SK-N-SH (cell line): ENCODE results near the gene FANCE. TPM values are rescaled to one million over a fixed set of nuclear protein-coding genes. Genes with fewer than 3 reads are reported as not detected.

Source experiments
- CTCF ChIA-PET: fragments of 300-600, 350-600 bp; formaldehyde crosslinking; extraction: SDS; loops from one replicate; lab custom pipeline; 2021; lab: Yijun Ruan, JAX
- POLR2A ChIA-PET: fragments of 350-600 bp; sonication (Branson Sonifier 250); formaldehyde crosslinking; extraction: SDS; loops from one replicate; lab custom pipeline; 2020; ENCODE audit warnings: antibody characterized with exemption, inconsistent platforms; lab: Yijun Ruan, JAX
- DNase-seq: peaks from one replicate; pipeline ENCODE4 v3.0.0; 2012
- H2AFZ ChIP-seq: fragments of 200-600 bp; sonication (generic); 2 replicates; pipeline ENCODE4 v1.8.1; 2016; ENCODE audit warnings: antibody characterized with exemption, mild to moderate bottlenecking, low read depth
- H3F3A ChIP-seq: fragments of 200-600 bp; sonication (generic); replicated peaks from 2 replicates; pipeline ENCODE3; 2016; ENCODE audit warnings: antibody characterized with exemption, mild to moderate bottlenecking; ENCODE audit not compliant: insufficient read depth
- H3K27ac ChIP-seq, 2 experiments: fragments of 200-500 bp in 1 of 2; fragments of 200-600 bp in 1 of 2; sonication (Bioruptor generic) in 1 of 2; sonication (generic), shearing (Covaris generic) in 1 of 2; 2 replicates each; pipeline versions ENCODE4 v1.5.1 to v1.6.1; 2014 to 2016; ENCODE audit warnings: low read depth in 2 of 2, inconsistent platforms in 1 of 2, low read length in 1 of 2, mild to moderate bottlenecking in 1 of 2, mixed read lengths in 1 of 2
- H3K27me3 ChIP-seq: fragments of 200-600 bp; sonication (generic), shearing (Covaris generic); 2 replicates; pipeline ENCODE4 v1.6.1; 2016; ENCODE audit warnings: mixed run types; ENCODE audit not compliant: insufficient read depth
- H3K36me3 ChIP-seq, 2 experiments: fragments of 200-500 bp in 1 of 2; fragments of 200-600 bp in 1 of 2; sonication (Bioruptor generic) in 1 of 2; sonication (generic) in 1 of 2; replicated peaks in 1 of 2; 2 replicates each; pipeline versions ENCODE3 to v1.5.1; 2014 to 2016; ENCODE audit warnings: low read length in 1 of 2, mild to moderate bottlenecking in 1 of 2; ENCODE audit not compliant: insufficient read depth in 2 of 2, control insufficient read depth in 1 of 2
- H3K4me1 ChIP-seq, 2 experiments: fragments of 200-500 bp in 1 of 2; fragments of 200-600 bp in 1 of 2; sonication (Bioruptor generic) in 1 of 2; sonication (generic), shearing (Covaris generic) in 1 of 2; 2 replicates each; pipeline versions ENCODE4 v1.5.1 to v1.6.1; 2014 to 2016; ENCODE audit warnings: low read depth in 1 of 2, low read length in 1 of 2, mixed run types in 1 of 2; ENCODE audit not compliant: insufficient read depth in 2 of 2, control insufficient read depth in 1 of 2
- H3K4me2 ChIP-seq: fragments of 200-600 bp; sonication (generic), shearing (Covaris generic); 2 replicates; pipeline ENCODE4 v1.6.1; 2017; ENCODE audit warnings: mixed run types
- H3K4me3 ChIP-seq, 2 experiments: fragments of 200-500 bp in 1 of 2; fragments of 200-600 bp in 1 of 2; sonication (Bioruptor generic) in 1 of 2; sonication (generic), shearing (Covaris generic) in 1 of 2; 2 replicates each; pipeline versions ENCODE4 v1.5.1 to v1.8.1; 2014 to 2016; ENCODE audit warnings: low read depth in 2 of 2, inconsistent platforms in 1 of 2, low read length in 1 of 2, mild to moderate bottlenecking in 1 of 2, mixed read lengths in 1 of 2, moderate library complexity in 1 of 2
- H3K79me2 ChIP-seq: fragments of 200-600 bp; sonication (generic); 2 replicates; pipeline ENCODE4 v1.8.1; 2017; ENCODE audit warnings: mild to moderate bottlenecking; ENCODE audit not compliant: insufficient read depth
- H3K9ac ChIP-seq: fragments of 200-600 bp; sonication (generic); 2 replicates; pipeline ENCODE4 v1.6.1; 2017; ENCODE audit warnings: mixed run types
- H3K9me2 ChIP-seq: fragments of 200-600 bp; sonication (generic); 2 replicates; pipeline ENCODE4 v1.6.1; 2017; ENCODE audit warnings: mixed run types
- H3K9me3 ChIP-seq: fragments of 200-600 bp; sonication (generic); 2 replicates; pipeline ENCODE4 v1.6.1; 2017; ENCODE audit warnings: mixed run types, mild to moderate bottlenecking, moderate library complexity
- H4K20me1 ChIP-seq: fragments of 200-600 bp; sonication (generic); 2 replicates; pipeline ENCODE4 v1.6.1; 2017; ENCODE audit warnings: mild to moderate bottlenecking, mixed run types; ENCODE audit not compliant: insufficient read depth
- ELF1 ChIP-seq: IDR thresholded peaks from 2 replicates; pipeline ENCODE4 v1.4.0; 2012
- EZH2phosphoT487 ChIP-seq: fragments of 200-600 bp; sonication (generic); IDR thresholded peaks from 2 replicates; pipeline ENCODE4 v1.6.1; 2017; ENCODE audit warnings: low read depth, mixed run types, mild to moderate bottlenecking, antibody characterized with exemption, moderate library complexity, borderline replicate concordance
- FOSL2 ChIP-seq: IDR thresholded peaks from 2 replicates; pipeline ENCODE4 v1.4.0; 2012; ENCODE audit warnings: low read depth, mild to moderate bottlenecking, moderate library complexity, borderline replicate concordance
- GATA2 ChIP-seq: sonication (generic); formaldehyde crosslinking; IDR thresholded peaks from 2 replicates; pipeline ENCODE4 v1.5.0; 2020; ENCODE audit warnings: mild to moderate bottlenecking, missing genetic modification reagents
- JUND ChIP-seq: IDR thresholded peaks from 2 replicates; pipeline ENCODE4 v1.4.0; 2012
- MAX ChIP-seq: IDR thresholded peaks from 2 replicates; pipeline ENCODE4 v1.4.0; 2012; ENCODE audit warnings: low read depth
- NFIC ChIP-seq: IDR thresholded peaks from 2 replicates; pipeline ENCODE4 v1.4.0; 2012; ENCODE audit warnings: borderline replicate concordance
- NRF1 ChIP-seq: IDR thresholded peaks from 2 replicates; pipeline ENCODE4 v1.6.1; 2012; ENCODE audit warnings: low read depth, mild to moderate bottlenecking, low read length
- POLR2AphosphoS5 ChIP-seq: IDR thresholded peaks from 2 replicates; pipeline ENCODE4 v1.6.1; 2012; ENCODE audit warnings: low read depth, low read length
- RCOR1 ChIP-seq: fragments of 150-350 bp; IDR thresholded peaks from 2 replicates; pipeline ENCODE4 v1.6.1; 2017; ENCODE audit warnings: antibody characterized with exemption, low read length
- TAF1 ChIP-seq: IDR thresholded peaks from 2 replicates; pipeline ENCODE4 v1.6.1; 2012; ENCODE audit warnings: low read depth, mild to moderate bottlenecking, low read length, moderate library complexity, borderline replicate concordance
- TCF12 ChIP-seq: IDR thresholded peaks from 2 replicates; pipeline ENCODE4 v1.4.0; 2012
- TEAD4 ChIP-seq: IDR thresholded peaks from 2 replicates; pipeline ENCODE4 v1.4.0; 2012; ENCODE audit warnings: mild to moderate bottlenecking, borderline replicate concordance; ENCODE audit not compliant: insufficient read depth
- YY1 ChIP-seq: IDR thresholded peaks from 2 replicates; pipeline ENCODE4 v1.4.0; 2012; ENCODE audit warnings: low read depth, mild to moderate bottlenecking
- ZBTB33 ChIP-seq: IDR thresholded peaks from 2 replicates; pipeline ENCODE4 v1.4.0; 2012; ENCODE audit warnings: low read depth, borderline replicate concordance
- whole genome bisulfite sequencing: methylation state at CpG from one replicate; pipeline ENCODE4 v1.1.6; 2017; ENCODE audit warnings: low lambda C conversion rate; 5-methylcytosine and 5-hydroxymethylcytosine counted together
- polyA plus RNA-seq, 3 experiments: library from polyadenylated mRNA; depleted of rRNA; stranded (reverse); fragments of >200 nt; gene quantifications; 2 replicates each; pipeline ENCODE4 v1.2.3, GENCODE V29; 2012
- TF ChIP-seq, protein P1 (sequence below): fragments of 150-350 bp; IDR thresholded peaks from 2 replicates; pipeline ENCODE4 v1.6.1; 2016; ENCODE audit warnings: mild to moderate bottlenecking, low read depth, low read length
- TF ChIP-seq, protein P2 (sequence below): IDR thresholded peaks from 2 replicates; pipeline ENCODE4 v1.4.0; 2012; ENCODE audit warnings: low read depth, borderline replicate concordance
- TF ChIP-seq, protein P3 (sequence below): IDR thresholded peaks from 2 replicates; pipeline ENCODE4 v1.6.1; 2012; ENCODE audit warnings: mild to moderate bottlenecking, low read depth, low read length, moderate library complexity

Gene FANCE
- polyA plus RNA-seq, 1 of the 3 experiments (the other 2 are of a cell fraction) = 5.8 TPM

- no peaks in the 10 kb centered on the region for H3K9me3 ChIP-seq
- no peaks in the 10 kb centered on the region for H3K79me2 ChIP-seq
- peaks cover 0 to 4% of the 10 kb centered on the region in 2 experiments for H3K36me3 ChIP-seq
- H3K9ac ChIP-seq = no peak overlapping the region
- no peaks in the 10 kb centered on the region for H4K20me1 ChIP-seq
- no peak overlapping the region for H3K4me2 ChIP-seq
- no peak overlapping the region for H2AFZ ChIP-seq
- TF ChIP-seq TEAD4 (no peak), NFIC (no peak), FOSL2 (no peak), YY1 (no peak), ZBTB33 (no peak), POLR2AphosphoS5 (no peak), TAF1 (no peak), EZH2phosphoT487 (no peak)
- TF ChIP-seq, protein P1, sequence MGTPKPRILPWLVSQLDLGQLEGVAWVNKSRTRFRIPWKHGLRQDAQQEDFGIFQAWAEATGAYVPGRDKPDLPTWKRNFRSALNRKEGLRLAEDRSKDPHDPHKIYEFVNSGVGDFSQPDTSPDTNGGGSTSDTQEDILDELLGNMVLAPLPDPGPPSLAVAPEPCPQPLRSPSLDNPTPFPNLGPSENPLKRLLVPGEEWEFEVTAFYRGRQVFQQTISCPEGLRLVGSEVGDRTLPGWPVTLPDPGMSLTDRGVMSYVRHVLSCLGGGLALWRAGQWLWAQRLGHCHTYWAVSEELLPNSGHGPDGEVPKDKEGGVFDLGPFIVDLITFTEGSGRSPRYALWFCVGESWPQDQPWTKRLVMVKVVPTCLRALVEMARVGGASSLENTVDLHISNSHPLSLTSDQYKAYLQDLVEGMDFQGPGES = no peak
- TF ChIP-seq, protein P2, sequence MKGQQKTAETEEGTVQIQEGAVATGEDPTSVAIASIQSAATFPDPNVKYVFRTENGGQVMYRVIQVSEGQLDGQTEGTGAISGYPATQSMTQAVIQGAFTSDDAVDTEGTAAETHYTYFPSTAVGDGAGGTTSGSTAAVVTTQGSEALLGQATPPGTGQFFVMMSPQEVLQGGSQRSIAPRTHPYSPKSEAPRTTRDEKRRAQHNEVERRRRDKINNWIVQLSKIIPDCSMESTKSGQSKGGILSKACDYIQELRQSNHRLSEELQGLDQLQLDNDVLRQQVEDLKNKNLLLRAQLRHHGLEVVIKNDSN = no peak
- H3K4me1 ChIP-seq = peaks cover 0 to 16% of the 10 kb centered on the region in 2 experiments; a peak in 1 of 4 replicates
- H3K9me2 ChIP-seq = no peaks in the 10 kb centered on the region
- H3K27me3 ChIP-seq = no peaks in the 10 kb centered on the region
- H3K4me3 ChIP-seq = no peak overlapping the region
- POLR2A ChIA-PET = no interaction called here
- WGBS = 64% methylated on average over 3 of the region's 3 CpGs
- CTCF ChIA-PET = no interaction called here
- no peak overlapping the region for H3K27ac ChIP-seq
- DNase-seq = no peak
- no peaks in the 10 kb centered on the region for H3F3A ChIP-seq
Observed at GRCh38 chr6:35410131-35410530, 42.0 kb upstream of the FANCE start.

DNA sequence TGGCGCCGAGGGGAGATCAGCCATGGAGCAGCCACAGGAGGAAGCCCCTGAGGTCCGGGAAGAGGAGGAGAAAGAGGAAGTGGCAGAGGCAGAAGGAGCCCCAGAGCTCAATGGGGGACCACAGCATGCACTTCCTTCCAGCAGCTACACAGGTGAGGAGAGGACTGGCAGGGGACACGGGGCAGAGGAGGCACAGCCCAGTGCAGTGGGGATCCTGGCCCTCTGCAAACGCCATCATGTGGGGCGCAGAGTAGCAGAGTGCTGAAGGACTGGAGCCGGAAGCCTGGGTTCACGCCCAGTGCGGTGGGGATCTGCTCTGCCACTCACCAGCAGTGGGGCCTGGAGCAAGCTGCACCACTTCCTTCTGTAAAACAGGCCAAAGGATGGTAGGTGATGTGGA is 41.1 kb upstream of the FANCE start:
- H3K9me3 ChIP-seq = no peaks in the 10 kb centered on the region
- ChIA-PET CTCF (interaction anchor here (0.9 kb wide), 1 partner anchor 12 kb away, joined by 3 read pairs; no protein-coding TSS in a partner anchor), POLR2A (no interaction called here)
- no peak overlapping the region for H3K4me2 ChIP-seq
- no peaks in the 10 kb centered on the region for H4K20me1 ChIP-seq
- peaks cover 0 to 16% of the 10 kb centered on the region in 2 experiments; a peak in 1 of 4 replicates for H3K4me1 ChIP-seq
- H3F3A ChIP-seq = no peaks in the 10 kb centered on the region
- H3K9me2 ChIP-seq = no peaks in the 10 kb centered on the region
- no peak overlapping the region for H2AFZ ChIP-seq
- H3K4me3 ChIP-seq = no peak overlapping the region
- no peaks in the 10 kb centered on the region for H3K27me3 ChIP-seq
- TF ChIP-seq TCF12 (no peak), TAF1 (no peak), ELF1 (no peak), JUND (no peak), RCOR1 (no peak), EZH2phosphoT487 (no peak), GATA2 (CRISPR knock-in tag) (no peak), MAX (no peak), NRF1 (no peak)
- TF ChIP-seq, protein P2 = no peak
- TF ChIP-seq, protein P3, sequence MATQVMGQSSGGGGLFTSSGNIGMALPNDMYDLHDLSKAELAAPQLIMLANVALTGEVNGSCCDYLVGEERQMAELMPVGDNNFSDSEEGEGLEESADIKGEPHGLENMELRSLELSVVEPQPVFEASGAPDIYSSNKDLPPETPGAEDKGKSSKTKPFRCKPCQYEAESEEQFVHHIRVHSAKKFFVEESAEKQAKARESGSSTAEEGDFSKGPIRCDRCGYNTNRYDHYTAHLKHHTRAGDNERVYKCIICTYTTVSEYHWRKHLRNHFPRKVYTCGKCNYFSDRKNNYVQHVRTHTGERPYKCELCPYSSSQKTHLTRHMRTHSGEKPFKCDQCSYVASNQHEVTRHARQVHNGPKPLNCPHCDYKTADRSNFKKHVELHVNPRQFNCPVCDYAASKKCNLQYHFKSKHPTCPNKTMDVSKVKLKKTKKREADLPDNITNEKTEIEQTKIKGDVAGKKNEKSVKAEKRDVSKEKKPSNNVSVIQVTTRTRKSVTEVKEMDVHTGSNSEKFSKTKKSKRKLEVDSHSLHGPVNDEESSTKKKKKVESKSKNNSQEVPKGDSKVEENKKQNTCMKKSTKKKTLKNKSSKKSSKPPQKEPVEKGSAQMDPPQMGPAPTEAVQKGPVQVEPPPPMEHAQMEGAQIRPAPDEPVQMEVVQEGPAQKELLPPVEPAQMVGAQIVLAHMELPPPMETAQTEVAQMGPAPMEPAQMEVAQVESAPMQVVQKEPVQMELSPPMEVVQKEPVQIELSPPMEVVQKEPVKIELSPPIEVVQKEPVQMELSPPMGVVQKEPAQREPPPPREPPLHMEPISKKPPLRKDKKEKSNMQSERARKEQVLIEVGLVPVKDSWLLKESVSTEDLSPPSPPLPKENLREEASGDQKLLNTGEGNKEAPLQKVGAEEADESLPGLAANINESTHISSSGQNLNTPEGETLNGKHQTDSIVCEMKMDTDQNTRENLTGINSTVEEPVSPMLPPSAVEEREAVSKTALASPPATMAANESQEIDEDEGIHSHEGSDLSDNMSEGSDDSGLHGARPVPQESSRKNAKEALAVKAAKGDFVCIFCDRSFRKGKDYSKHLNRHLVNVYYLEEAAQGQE = no peak
- peaks cover 0 to 4% of the 10 kb centered on the region in 2 experiments for H3K36me3 ChIP-seq
- H3K27ac ChIP-seq = no peak overlapping the region
- no peak for DNase-seq
- no peaks in the 10 kb centered on the region for H3K79me2 ChIP-seq
- H3K9ac ChIP-seq = no peak overlapping the region
- WGBS = 95% methylated on average over 9 of the region's 9 CpGs
